Measurements from ENCODE around the gene TMA16. TPM values are rescaled to one million over a fixed set of nuclear protein-coding genes. Genes with fewer than 3 reads are reported as not detected.

TMA16 gene
- polyA plus RNA-seq, 1 experiment = 5.4 TPM

- ChIA-PET POLR2A (interaction anchor here (0.6 to 0.7 kb wide), 2 partner anchors 57 to 113 kb away, joined by 3 to 5 read pairs; partner anchors contain the start of gene TMA16), CTCF (interaction anchor here (0.5 to 6.8 kb wide), 15 partner anchors 10 to 1553 kb away, joined by 3 to 69 read pairs (median 4); no protein-coding TSS in a partner anchor)
- H3K36me3 ChIP-seq (ENCODE audit: control insufficient read depth, insufficient read depth, low read length) = no peaks in the 10 kb centered on the region
- no peak for TF ChIP-seq CTCF (IDR thresholded peaks at IDR 0.05; ENCODE audit: insufficient read depth, low read depth, low read length)
- no peak for DNase-seq (ENCODE audit: low read depth)
- no peak overlapping the region for H3K4me3 ChIP-seq (ENCODE audit: low read depth, low read length)
- no peaks in the 10 kb centered on the region for H3K27me3 ChIP-seq (ENCODE audit: control insufficient read depth, insufficient read depth, low read length)
Observed at GRCh38 chr4:163550869-163551267, 56.4 kb downstream of the TMA16 start.

- no peaks in the 10 kb centered on the region for H3K27me3 ChIP-seq (ENCODE audit: control insufficient read depth, insufficient read depth, low read length)
- TF ChIP-seq CTCF (IDR thresholded peaks at IDR 0.05; ENCODE audit: insufficient read depth, low read depth, low read length) = no peak
- no peak for DNase-seq (ENCODE audit: low read depth)
- no peaks in the 10 kb centered on the region for H3K36me3 ChIP-seq (ENCODE audit: control insufficient read depth, insufficient read depth, low read length)
- no peak overlapping the region for H3K4me3 ChIP-seq (ENCODE audit: low read depth, low read length)
- ChIA-PET POLR2A (no interaction called here), CTCF (interaction anchor here (0.9 to 6.5 kb wide), 2 partner anchors 11 to 1179 kb away, joined by 3 to 41 read pairs; no protein-coding TSS in a partner anchor)
Observed at GRCh38 chr4:163553146-163553545, 58.7 kb downstream of the TMA16 start.

- H3K27me3 ChIP-seq (ENCODE audit: control insufficient read depth, insufficient read depth, low read length) = no peaks in the 10 kb centered on the region
- no peak for DNase-seq (ENCODE audit: low read depth)
- CTCF ChIA-PET = interaction anchor here (1.0 to 6.5 kb wide), 8 partner anchors 9 to 1177 kb away, joined by 3 to 41 read pairs (median 4); partner anchors contain the start of gene TMA16
- POLR2A ChIA-PET = no interaction called here
- peak; percentile 64 for TF ChIP-seq CTCF (IDR thresholded peaks at IDR 0.05; ENCODE audit: insufficient read depth, low read depth, low read length)
- no peak overlapping the region for H3K4me3 ChIP-seq (ENCODE audit: low read depth, low read length)
- no peaks in the 10 kb centered on the region for H3K36me3 ChIP-seq (ENCODE audit: control insufficient read depth, insufficient read depth, low read length)
Observed at GRCh38 chr4:163554870-163555465, 60.5 kb downstream of the TMA16 start.

- CTCF ChIA-PET = interaction anchor here (0.6 to 1.8 kb wide), 7 partner anchors 10 to 1175 kb away, joined by 3 to 10 read pairs (median 5); no protein-coding TSS in a partner anchor
- no peaks in the 10 kb centered on the region for H3K36me3 ChIP-seq (ENCODE audit: control insufficient read depth, insufficient read depth, low read length)
- H3K27me3 ChIP-seq (ENCODE audit: control insufficient read depth, insufficient read depth, low read length) = no peaks in the 10 kb centered on the region
- TF ChIP-seq CTCF (IDR thresholded peaks at IDR 0.05; ENCODE audit: insufficient read depth, low read depth, low read length) = no peak
- H3K4me3 ChIP-seq (ENCODE audit: low read depth, low read length) = no peak overlapping the region
- POLR2A ChIA-PET = no interaction called here
- no peak for DNase-seq (ENCODE audit: low read depth)
Observed at GRCh38 chr4:163556177-163556576, 61.7 kb downstream of the TMA16 start.

- Histone ChIP-seq H3K27me3 (ENCODE audit: control insufficient read depth, insufficient read depth, low read length) (no peaks in the 10 kb centered on the region), H3K36me3 (ENCODE audit: control insufficient read depth, insufficient read depth, low read length) (no peaks in the 10 kb centered on the region), H3K4me3 (ENCODE audit: low read depth, low read length) (no peak overlapping the region)
- DNase-seq (ENCODE audit: low read depth) = no peak
- POLR2A ChIA-PET = no interaction called here
- no peak for TF ChIP-seq CTCF (IDR thresholded peaks at IDR 0.05; ENCODE audit: insufficient read depth, low read depth, low read length)
- CTCF ChIA-PET = interaction anchor here (0.7 to 1.8 kb wide), 4 partner anchors 9 to 1174 kb away, joined by 5 to 10 read pairs (median 5); no protein-coding TSS in a partner anchor
Observed at GRCh38 chr4:163556650-163557391, 62.3 kb downstream of the TMA16 start.
